Stimulated activated naive CD8-positive, alpha-beta T cell treated with anti-CD3 and anti-CD28 coated beads, Interleukin-15, amount 100 ng/mL, for 72 hours (primary cell): ENCODE results near the gene C1orf52.
A peak's percentile ranks its signal among the peaks of the same experiment; 100 is the strongest.

Experiments
- ATAC-seq: fragments of 150-1000 bp; cut with Tn5 transposase; 2 replicates; pipeline ENCODE4 v1.10.0; 2021; ENCODE audit warnings: mild to moderate bottlenecking, moderate library complexity
- DNase-seq, 2 donors: peaks; one replicate each; pipeline ENCODE4 v3.0.0; 2021 to 2022
- H3K27ac Mint-ChIP-seq, 2 donors: one replicate each; pipeline ENCODE4 v1.8.0; 2022; ENCODE audit warnings: mild to moderate bottlenecking in 2 of 2, mixed read lengths in 2 of 2, moderate library complexity in 2 of 2
- H3K27me3 Mint-ChIP-seq: one replicate; pipeline ENCODE4 v1.8.0; 2022; ENCODE audit warnings: mixed read lengths
- H3K4me1 Mint-ChIP-seq: one replicate; pipeline ENCODE4 v1.8.0; 2022; ENCODE audit warnings: mild to moderate bottlenecking, mixed read lengths
- H3K4me3 Mint-ChIP-seq, 2 donors: one replicate each; pipeline ENCODE4 v1.8.0; 2022; ENCODE audit warnings: mild to moderate bottlenecking in 2 of 2, mixed read lengths in 2 of 2, moderate library complexity in 1 of 2
- H3K9me3 Mint-ChIP-seq, 2 donors: one replicate each; pipeline ENCODE4 v1.8.0; 2022; ENCODE audit warnings: mixed read lengths in 2 of 2

The C1orf52 gene

DNA sequence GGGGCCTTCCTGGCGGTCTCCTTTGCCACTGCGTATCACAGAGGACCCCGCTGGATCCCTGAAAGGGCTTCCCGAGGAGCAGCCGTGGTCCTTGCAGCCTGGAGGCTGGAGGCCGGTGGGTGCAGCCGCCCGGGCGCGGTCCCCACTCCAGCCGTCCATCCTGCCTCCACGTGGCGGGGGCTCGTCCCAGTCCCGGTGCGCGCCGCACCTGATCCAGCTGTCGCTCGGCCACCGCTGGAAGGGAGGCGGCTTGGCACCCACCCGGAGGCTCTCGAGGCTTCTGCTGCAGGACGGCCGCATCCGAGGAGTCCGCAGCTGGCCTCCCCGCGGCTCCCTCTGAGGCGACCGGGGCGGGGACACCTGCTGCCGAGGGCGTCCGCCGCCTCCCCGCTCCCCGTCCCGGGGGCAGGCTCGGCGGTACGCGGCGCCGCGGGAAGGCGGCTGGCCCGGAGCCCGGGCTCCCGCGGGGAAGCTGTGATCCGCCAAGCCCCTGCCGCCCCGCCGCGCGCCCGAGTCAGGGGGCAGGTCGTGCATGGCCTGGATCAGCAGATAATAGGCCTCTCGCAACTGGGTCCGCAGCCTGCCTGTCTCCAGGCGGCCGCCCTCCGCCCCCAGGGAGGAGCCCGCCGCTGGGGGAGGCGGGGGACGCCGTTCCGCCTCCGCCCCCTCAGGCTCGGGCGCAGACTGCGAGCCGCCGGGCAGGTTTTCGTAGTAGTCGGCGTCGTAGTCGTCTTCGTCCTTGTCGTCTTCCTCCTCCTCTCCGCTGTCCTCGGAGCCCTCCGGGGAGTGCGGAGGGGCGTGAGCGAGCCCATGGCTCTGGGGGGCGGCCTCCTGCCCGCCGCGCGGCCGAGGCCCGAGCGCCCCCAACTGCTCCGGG, 58.8 kb downstream of the C1orf52 start, which contains the start of gene SYDE2:
Gene SYDE2, minus strand, starts transcription at position 554 of the 877 bp plus-strand sequence. Its CDS starts 20 bp downstream, at position 534.
- Mint-ChIP-seq H3K27ac (peak within 1 kb of the TSS; percentile 94 to 98), H3K4me3 (peak within 1 kb of the TSS; percentile 90 to 97), H3K9me3 (no peaks in the 10 kb centered on the region), H3K27me3 (no peaks in the 10 kb centered on the region), H3K4me1 (peaks cover 22% of the 10 kb centered on the region)
- DNase-seq (peak; percentile 81 to 85), ATAC-seq (peak; percentile 84)
